Measurements from ENCODE around the gene CHRNB2.
A peak's percentile ranks its signal among the peaks of the same experiment; 100 is the strongest.

The CHRNB2 gene

GRCh38 chr1:154614247-154614646 is 46.7 kb downstream of the CHRNB2 start:
- no peak for DNase-seq

- DNase-seq: no peak
Observed at GRCh38 chr1:154614901-154615300, 47.3 kb downstream of the CHRNB2 start.

DNA sequence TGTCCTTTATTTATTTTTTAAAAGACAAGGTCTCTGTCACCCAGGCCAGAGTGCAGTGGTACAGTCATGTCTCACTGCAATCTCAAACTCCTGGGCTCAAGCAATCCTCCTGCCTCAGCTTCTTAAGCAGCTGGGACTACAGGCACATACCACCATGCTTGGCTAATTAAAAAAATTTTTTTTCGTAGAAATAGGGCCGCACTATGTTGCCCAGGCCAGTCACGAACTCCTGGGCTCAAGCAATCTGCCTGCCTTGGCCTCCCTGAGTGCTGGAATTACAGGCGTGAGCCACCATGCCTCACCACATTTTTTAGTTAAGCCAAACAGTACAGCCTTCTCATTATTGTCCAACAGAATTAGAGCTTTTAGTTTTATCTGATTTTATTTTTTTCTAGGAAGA is 47.8 kb downstream of the CHRNB2 start:
- no peak for DNase-seq

DNA sequence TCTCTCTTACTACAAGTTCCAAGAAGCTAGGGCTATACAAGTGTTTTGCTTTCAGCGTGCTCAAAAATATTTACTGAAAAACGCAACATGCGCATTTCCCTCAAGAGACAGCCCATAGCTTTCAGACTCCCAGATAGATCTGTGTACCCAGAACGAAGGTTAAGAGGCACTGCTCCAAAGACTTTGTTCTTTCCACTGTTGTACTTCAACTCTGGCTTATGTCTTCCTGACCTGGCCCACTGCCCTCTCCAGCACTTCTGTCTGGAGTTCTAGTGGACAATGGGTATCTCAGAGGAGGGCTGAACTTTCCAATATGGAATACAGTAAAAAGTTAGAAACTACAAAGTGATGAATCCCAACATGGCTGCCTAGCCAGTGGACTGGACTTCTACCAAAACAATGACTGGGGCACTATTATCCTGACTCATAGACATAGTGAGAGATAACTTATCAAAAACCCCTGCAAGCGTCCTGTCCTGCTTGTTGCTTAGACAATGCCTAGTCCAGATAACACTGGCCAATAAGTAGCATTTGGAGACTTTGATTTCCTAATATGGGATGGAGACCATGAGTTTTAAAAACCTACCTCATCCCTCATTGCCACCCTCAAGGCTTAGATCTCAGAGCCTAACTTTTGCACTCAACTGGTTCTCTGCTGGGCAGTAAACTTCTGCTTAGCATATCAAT is 49.2 kb downstream of the CHRNB2 start:
- no peak for DNase-seq

- no peak for DNase-seq
Observed at GRCh38 chr1:154619181-154619948, 51.8 kb downstream of the CHRNB2 start.

DNA sequence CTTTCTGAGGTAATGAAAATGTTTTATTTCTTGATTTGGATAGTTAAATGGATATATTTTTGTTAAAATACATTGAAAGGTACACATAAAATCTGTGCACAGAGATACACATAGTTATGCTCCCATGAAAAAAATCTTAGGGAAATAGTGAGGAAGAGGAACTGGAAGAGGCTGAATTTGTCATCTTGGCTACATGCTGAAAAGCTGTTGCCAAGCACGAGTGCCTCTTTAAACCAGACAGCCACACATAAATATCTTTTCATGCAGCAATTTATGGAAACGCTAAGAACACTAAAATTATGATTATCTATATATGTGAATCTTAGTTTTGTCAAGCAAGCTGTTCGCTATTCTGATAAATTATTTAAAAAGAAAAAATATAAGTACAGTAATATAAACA is 53.2 kb downstream of the CHRNB2 start:
- DNase-seq: no peak

DNA sequence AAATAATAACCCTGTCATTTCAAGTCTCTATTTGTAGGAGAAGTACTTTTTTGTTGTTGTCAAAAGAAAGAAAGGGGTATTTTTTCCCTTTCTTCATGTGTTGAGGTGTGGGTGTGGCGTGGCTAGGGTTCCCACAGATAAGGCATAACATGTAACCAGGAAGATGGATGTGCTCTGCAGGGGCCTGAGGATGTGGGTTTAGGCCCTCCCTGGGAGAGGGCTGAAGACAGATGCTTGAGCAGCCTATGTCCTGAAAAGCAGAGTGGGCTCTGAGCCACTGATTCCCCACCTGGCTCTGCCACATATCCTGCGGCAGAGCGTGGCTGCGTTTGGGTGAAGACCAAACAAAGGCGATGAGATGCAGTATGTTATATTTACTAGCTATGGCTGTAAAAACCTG is 54.3 kb downstream of the CHRNB2 start:
- DNase-seq: no peak

DNA sequence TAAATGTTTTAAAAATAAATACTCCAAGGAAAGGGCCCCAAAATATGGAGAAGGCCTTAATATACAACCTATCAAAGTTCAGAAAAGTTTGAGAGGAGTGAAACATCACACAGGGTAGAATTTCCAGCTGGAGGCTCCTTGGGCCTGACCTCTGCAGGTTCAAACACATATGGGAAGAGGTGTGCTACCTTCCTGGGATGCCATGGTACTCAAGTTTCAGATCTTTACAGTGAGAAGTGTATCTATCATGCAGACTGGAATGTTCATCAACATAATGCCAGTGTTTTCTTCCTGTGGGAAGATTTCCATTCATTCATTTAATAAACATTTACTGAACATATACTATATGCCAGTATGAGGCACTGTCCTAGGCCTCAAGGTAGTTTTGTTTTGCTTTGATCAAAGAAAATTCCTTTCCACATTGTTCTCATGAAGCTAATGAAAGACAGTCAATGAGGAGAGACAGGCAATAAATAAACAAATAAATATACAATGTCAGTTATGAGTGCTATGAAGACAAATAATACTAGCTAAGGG is 55.0 kb downstream of the CHRNB2 start:
- DNase-seq: no peak

GRCh38 chr1:154623358-154623757 is 55.8 kb downstream of the CHRNB2 start:
- peak; percentile 75 to 78 for DNase-seq

DNA sequence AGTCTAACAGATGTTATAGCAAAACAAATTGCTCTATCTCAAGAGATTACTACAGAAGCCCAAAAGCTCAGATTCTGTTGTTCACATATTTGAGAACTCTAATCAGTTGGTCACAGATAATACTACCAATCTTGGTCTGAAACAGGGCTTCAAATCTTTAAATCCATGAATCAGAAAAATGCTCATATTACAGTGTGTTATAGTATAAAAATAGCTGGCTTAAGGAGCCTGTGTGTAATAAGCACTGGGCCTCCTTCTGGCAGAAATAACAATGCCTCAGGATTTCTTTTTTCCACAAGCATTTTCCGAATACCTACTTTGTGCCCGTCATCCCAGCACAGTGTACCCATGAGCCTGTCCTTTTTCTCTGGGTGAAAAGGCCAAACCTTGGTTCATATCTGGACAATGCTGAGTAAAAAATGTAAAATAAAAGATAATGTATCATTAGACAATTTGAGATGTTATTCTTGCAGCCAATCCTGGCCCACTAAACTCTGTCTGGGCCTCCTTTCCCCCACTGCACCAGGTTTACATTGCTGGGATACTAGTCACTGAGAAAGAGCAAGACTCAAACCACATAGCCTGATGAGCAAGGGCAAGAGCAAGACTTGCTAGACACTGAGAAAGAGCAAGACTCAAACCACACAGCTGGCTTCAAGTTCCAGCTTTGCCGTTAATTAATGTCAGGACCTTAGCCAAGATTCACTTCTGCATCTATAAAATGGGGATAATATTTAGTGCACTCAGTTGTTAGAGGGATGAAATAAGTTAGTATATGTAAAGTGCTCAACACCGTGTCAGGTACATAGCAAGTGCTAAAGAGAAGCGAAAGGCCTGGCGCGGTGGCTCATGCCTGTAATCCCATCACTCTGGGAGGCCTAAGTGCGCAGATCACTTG is 57.4 kb downstream of the CHRNB2 start:
- DNase-seq: no peak

DNA sequence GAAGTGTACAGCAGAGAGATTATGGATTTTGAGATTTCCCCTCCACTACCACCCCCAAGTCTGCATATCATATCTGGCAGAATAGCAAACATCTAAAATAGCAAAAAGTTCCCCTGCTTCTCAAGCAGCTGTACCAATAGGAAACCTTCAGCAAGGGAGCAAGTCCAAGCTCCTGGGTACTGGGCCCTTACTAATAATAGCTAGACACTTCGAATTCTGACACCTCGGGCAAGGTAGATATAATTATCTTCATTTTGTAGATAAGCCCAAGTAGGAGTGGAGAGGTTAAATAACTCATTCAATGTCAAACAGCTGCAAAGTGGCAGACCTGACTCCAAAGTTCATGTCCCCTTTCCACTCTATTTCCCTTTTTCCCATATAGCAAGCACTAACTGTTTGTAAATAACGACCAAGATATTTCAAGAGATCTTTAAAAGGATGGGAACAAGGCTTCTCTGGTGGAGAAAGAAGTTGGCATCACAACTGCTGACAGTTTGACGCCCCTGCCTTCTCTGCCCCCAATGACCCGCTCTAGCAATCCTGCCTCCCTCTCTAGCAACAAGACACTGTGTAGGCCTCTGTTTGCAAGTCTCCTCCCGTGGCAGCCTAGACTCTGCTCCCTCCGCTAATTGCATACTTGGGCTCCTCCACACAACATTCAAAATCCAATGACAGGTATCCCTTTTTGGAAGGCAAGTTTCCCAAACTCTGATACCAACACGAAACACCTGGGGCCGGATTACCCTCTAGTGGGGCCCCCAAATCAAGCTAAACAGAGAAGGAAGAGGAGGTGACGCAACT is 59.1 kb downstream of the CHRNB2 start:
- peak; percentile 46 to 56 for DNase-seq

DNA sequence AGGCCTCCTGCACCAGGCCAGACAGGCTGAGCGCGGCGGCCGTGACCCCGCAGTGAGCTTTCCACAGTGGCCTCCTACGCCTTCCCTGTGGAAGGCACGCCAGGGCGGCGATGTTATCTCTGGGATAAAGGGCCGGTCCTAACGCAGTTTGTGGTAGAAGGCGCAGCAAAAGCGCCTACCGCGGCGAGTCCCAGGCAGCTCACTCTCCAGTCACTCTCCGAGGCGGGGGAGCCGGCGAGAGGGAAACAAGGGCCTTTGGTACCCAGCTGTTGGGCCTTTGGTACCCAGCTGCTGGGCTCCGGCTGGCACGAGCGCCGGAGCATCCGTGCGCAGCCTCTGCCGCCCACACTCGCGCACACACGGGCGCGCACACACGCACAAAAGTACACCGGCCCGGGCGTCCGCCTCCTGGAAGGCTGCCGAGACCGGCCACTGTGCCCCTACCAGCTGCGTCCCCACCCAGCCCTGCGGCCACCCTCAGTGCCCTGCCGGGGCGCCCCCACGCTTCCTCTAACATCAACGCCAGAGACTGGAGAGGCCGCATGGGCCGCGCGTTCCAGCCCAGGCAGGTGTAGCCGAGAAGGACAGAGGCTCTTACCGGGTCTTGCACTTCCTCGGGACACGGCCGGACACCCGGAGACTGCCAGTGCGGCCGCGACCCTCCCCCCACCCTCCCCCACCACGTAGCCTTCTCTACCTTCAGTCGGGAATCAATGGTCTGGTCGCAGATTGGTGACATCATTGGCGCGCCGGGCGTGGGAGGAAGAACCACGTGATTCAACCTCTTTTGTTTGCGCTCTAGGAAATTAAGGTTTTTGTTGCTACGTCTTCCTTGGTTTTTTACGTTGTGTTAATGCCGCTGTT is 59.9 kb downstream of the CHRNB2 start:
- DNase-seq: peak; percentile 78 to 82

- peak in 1 of 2 experiments; percentile 51 for DNase-seq
Observed at GRCh38 chr1:154628121-154628405, 60.5 kb downstream of the CHRNB2 start.

GRCh38 chr1:154629061-154629674 is 61.6 kb downstream of the CHRNB2 start:
- DNase-seq: no peak

Data from Kasumi-1 (cell line).